ENCODE measurements around the gene ZBTB5.
"Not testable (repeated sequence)": the region's sequence is repeated elsewhere in the genome, so short reads cannot be mapped to it uniquely, and the experiment has no call there.

DNA sequence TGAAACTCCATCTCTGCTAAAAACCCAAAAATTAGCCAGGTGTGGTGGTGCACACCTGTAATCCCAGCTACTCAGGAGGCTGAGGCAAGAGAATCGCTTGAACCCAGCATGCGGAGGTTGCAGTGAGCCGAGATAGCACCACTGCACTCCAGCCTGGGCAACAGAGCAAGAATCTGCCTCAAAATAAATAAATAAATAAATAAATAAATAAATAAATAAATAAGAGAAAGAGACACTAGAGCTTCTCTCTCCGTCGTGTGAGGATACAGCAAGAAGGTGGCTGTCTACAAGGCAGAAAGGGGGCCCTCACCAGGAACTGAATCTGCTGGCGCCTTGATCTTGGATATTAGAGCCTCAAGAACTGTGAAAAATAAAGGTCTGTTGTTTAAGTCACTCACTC lies 8.7 kb upstream of the ZBTB5 start:
- TF ChIP-seq, protein P1, sequence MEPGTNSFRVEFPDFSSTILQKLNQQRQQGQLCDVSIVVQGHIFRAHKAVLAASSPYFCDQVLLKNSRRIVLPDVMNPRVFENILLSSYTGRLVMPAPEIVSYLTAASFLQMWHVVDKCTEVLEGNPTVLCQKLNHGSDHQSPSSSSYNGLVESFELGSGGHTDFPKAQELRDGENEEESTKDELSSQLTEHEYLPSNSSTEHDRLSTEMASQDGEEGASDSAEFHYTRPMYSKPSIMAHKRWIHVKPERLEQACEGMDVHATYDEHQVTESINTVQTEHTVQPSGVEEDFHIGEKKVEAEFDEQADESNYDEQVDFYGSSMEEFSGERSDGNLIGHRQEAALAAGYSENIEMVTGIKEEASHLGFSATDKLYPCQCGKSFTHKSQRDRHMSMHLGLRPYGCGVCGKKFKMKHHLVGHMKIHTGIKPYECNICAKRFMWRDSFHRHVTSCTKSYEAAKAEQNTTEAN (CRISPR knock-in tag; conservative IDR thresholded peaks at IDR 0.05): not testable (repeated sequence)
- TF ChIP-seq ZBTB3 (CRISPR knock-in tag; IDR thresholded peaks at IDR 0.05; ENCODE audit: borderline replicate concordance, low read depth); CTCF (CRISPR knock-in tag; IDR thresholded peaks at IDR 0.05); ZNF878 (CRISPR knock-in tag; IDR thresholded peaks at IDR 0.05); PTBP1 (IDR thresholded peaks at IDR 0.05; ENCODE audit: low read depth, low read length, poor library complexity, severe bottlenecking); ZNF318 (CRISPR knock-in tag; IDR thresholded peaks at IDR 0.05): not testable (repeated sequence)

Measured in HepG2 (cell line).